Ovary (tissue), 9 donors: ENCODE measurements around the gene IRX6. TPM values are rescaled to one million over a fixed set of nuclear protein-coding genes. Genes with fewer than 3 reads are reported as not detected.

Experiments used
- DNase-seq, 5 donors: peaks; one replicate each; pipeline ENCODE4 v3.0.0-alpha.2; 2019 to 2020
- H3K27ac ChIP-seq, 2 donors: fragments of 200-600 bp; one replicate each; pipeline versions ENCODE4 v1.5.1 to v1.8.0; 2019 to 2022
- H3K27me3 ChIP-seq: fragments of 200-600 bp; one replicate; pipeline ENCODE4 v1.8.0; 2022
- H3K36me3 ChIP-seq: fragments of 200-600 bp; sonication (generic); one replicate; pipeline ENCODE4 v1.5.1; 2019
- H3K4me1 ChIP-seq: one replicate; pipeline ENCODE4 v1.8.1; 2013; ENCODE audit warnings: mild to moderate bottlenecking, moderate library complexity; ENCODE audit not compliant: insufficient read depth
- H3K4me3 ChIP-seq: fragments of 200-600 bp; sonication (generic); one replicate; pipeline ENCODE4 v1.5.1; 2017
- H3K9me3 ChIP-seq, 2 donors: fragments of 200-600 bp in 1 of 2; sonication (generic) in 1 of 2; one replicate each; pipeline versions ENCODE4 v1.5.1 to v1.8.1; 2013 to 2019; ENCODE audit warnings: mild to moderate bottlenecking in 1 of 2, moderate library complexity in 1 of 2
- EP300 ChIP-seq: sonication (generic); formaldehyde crosslinking; IDR thresholded peaks from one replicate; pipeline ENCODE4 v1.6.1; 2017; ENCODE audit warnings: antibody characterized with exemption
- POLR2A ChIP-seq: fragments of 450-650 bp; IDR thresholded peaks from one replicate; pipeline ENCODE4 v1.6.1; 2017; ENCODE audit warnings: antibody characterized with exemption, mild to moderate bottlenecking, moderate library complexity
- WGBS, 3 donors: extraction: QIAGEN DNeasy Blood & Tissue Kit in 1 of 3; methylation state at CpG; one replicate each; pipeline versions ENCODE4 v1.1.5 to v1.1.7; 2013 to 2017; 5-methylcytosine and 5-hydroxymethylcytosine counted together
- intact Hi-C, 4 donors: fragments of 100-400 bp; cut with DNase I; formaldehyde crosslinking; loops; one replicate each; pipeline versions ENCODE4 v1.11.0 to v1.15.1; 2022 to 2023
- polyA plus RNA-seq, 2 donors: library from polyadenylated mRNA; stranded (reverse); fragments of 200-250 nt in 1 of 2; fragments of 350-450 nt in 1 of 2; fragmentation: Illumina TruSeq in 1 of 2; extraction: RNeasy Lipid Tissue Mini Kit (QIAGEN cat#74804) in 1 of 2; gene quantifications; one replicate each; pipeline ENCODE4 v1.2.3, GENCODE V29; 2013 to 2014
- small RNA-seq: library from RNA; depleted of rRNA; stranded (forward); fragments of <200 nt; gene quantifications from one replicate; pipeline ENCODE3, GENCODE V24; 2016
- total RNA-seq, 7 donors: library from RNA; depleted of rRNA in 2 of 7; stranded (reverse); fragments of >200 nt in 2 of 7; fragmentation: NEBNext Ultra II Directional in 3 of 7; extraction: Animal tissue kit (Norgen Biotek cat#: 25700) in 3 of 7; gene quantifications; one replicate each; pipeline versions ENCODE4 v1.1.0 to v1.2.4, GENCODE V29; 2016 to 2023
- TF ChIP-seq, protein P1 (sequence below), 3 donors: fragments of 450-650 bp in 2 of 3; fragments of 200-600 bp in 1 of 3; IDR thresholded peaks; one replicate each; pipeline versions ENCODE4 v1.5.1 to v1.8.0; 2016 to 2022; ENCODE audit warnings: antibody characterized with exemption in 3 of 3, mild to moderate bottlenecking in 1 of 3
- donor health status: DM: no; HTN: no; CAD: no; lungs with moderate emphysema.
- donor health status: DM: no; HTN: no; CAD: no.
- donor health status: Bipolar disorder and iron deficiency.
- donor health status: DM: yes; HTN: yes; CAD: no.
- donor health status: DM: no; HTN: no; CAD: no.
- donor health status: DM: yes; HTN: yes; CAD: no.

Gene IRX6
- total and polyA plus RNA-seq, 9 donors: 0.06 to 0.80 (median 0.10) TPM; not detected in 3

- DNase-seq: no peak
- Histone ChIP-seq H3K4me1 (no peaks in the 10 kb centered on the region), H3K4me3 (no peak overlapping the region), H3K27ac (no peak overlapping the region), H3K9me3 (no peaks in the 10 kb centered on the region), H3K36me3 (no peaks in the 10 kb centered on the region), H3K27me3 (no peaks in the 10 kb centered on the region)
- TF ChIP-seq, protein P1, sequence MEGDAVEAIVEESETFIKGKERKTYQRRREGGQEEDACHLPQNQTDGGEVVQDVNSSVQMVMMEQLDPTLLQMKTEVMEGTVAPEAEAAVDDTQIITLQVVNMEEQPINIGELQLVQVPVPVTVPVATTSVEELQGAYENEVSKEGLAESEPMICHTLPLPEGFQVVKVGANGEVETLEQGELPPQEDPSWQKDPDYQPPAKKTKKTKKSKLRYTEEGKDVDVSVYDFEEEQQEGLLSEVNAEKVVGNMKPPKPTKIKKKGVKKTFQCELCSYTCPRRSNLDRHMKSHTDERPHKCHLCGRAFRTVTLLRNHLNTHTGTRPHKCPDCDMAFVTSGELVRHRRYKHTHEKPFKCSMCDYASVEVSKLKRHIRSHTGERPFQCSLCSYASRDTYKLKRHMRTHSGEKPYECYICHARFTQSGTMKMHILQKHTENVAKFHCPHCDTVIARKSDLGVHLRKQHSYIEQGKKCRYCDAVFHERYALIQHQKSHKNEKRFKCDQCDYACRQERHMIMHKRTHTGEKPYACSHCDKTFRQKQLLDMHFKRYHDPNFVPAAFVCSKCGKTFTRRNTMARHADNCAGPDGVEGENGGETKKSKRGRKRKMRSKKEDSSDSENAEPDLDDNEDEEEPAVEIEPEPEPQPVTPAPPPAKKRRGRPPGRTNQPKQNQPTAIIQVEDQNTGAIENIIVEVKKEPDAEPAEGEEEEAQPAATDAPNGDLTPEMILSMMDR (IDR thresholded peaks at IDR 0.05): no peak
- TF ChIP-seq EP300 (no peak), POLR2A (no peak)
- 71 to 82% (median 75%) methylated on average over 7 of the region's 7 CpGs for WGBS, 3 donors
- intact Hi-C loops: no loop called here
Observed at GRCh38 chr16:55379876-55380390, 55.9 kb downstream of the IRX6 start.

Small RNA genes lying within 50 kb of the gene (small RNA-seq; reads per million reads assigned to genes)
- gene RN7SL841P: not detected

Other genes starting within 250 kb of the IRX6 start
- gene MMP2, start 155.0 kb downstream of the IRX6 start, total RNA-seq: 100 to 1,000 TPM; 102 to 629 (median 300) TPM
- gene MMP2, start 155.0 kb downstream of the IRX6 start, polyA plus RNA-seq: 100 to 1,000 TPM; 191 to 483 TPM
- gene LPCAT2, start 184.9 kb downstream of the IRX6 start, total RNA-seq: 10 to 100 TPM; 19.1 to 39.7 (median 28.0) TPM
- 10 to 100 TPM; 12.2 to 15.3 TPM for gene LPCAT2, start 184.9 kb downstream of the IRX6 start, polyA plus RNA-seq
- 1 to 10 TPM in 2 of 7 donors, under 1 TPM in 3, not detected in 2; 0.53 to 1.4 (median 0.69) TPM for gene CAPNS2, start 242.5 kb downstream of the IRX6 start, total RNA-seq
- not detected for gene CAPNS2, start 242.5 kb downstream of the IRX6 start, polyA plus RNA-seq